CD4-positive, CD25-positive, alpha-beta regulatory T cell (primary cell): ENCODE measurements around the gene WEE2. TPM values are rescaled to one million over a fixed set of nuclear protein-coding genes. Genes with fewer than 3 reads are reported as not detected.
A peak's percentile ranks its signal among the peaks of the same experiment; 100 is the strongest.

ENCODE experiments used
- ATAC-seq, 2 donors: fragments of 150-1000 bp; cut with Tn5 transposase; one replicate each; pipeline ENCODE4 v1.10.0; 2021; ENCODE audit warnings: low read depth in 2 of 2, moderate number of reproducible peaks in 2 of 2, moderate library complexity in 1 of 2
- DNase-seq, 3 donors: peaks; one replicate each; pipeline versions ENCODE4 v3.0.0 to v3.0.0-alpha.2; 2012 to 2022; ENCODE audit warnings: mixed read lengths in 1 of 3
- H3K27ac ChIP-seq: one replicate; pipeline ENCODE4 v1.7.0; 2013; ENCODE audit warnings: mild to moderate bottlenecking, low read length; ENCODE audit not compliant: insufficient read depth, poor library complexity, severe bottlenecking
- H3K27me3 ChIP-seq: one replicate; pipeline ENCODE4 v1.7.0; 2013; ENCODE audit warnings: low read length; ENCODE audit not compliant: control insufficient read depth, insufficient read depth
- H3K36me3 ChIP-seq: one replicate; pipeline ENCODE4 v1.7.0; 2013; ENCODE audit warnings: mild to moderate bottlenecking, low read length, moderate library complexity; ENCODE audit not compliant: control insufficient read depth, insufficient read depth
- H3K4me1 ChIP-seq: 2 replicates; pipeline ENCODE4 v1.7.0; 2013; ENCODE audit warnings: mild to moderate bottlenecking, low read length; ENCODE audit not compliant: insufficient read depth, control insufficient read depth, poor library complexity, severe bottlenecking
- H3K4me3 ChIP-seq: one replicate; pipeline ENCODE4 v1.7.0; 2013; ENCODE audit warnings: low read depth, mild to moderate bottlenecking, low read length, moderate library complexity
- H3K9me3 ChIP-seq, 2 experiments: 1 replicate in 1 of 2; 2 replicates in 1 of 2; pipeline ENCODE4 v1.7.0; 2013; ENCODE audit warnings: low read length in 2 of 2, mild to moderate bottlenecking in 1 of 2, moderate library complexity in 1 of 2; ENCODE audit not compliant: control insufficient read depth in 2 of 2
- H3K27ac Mint-ChIP-seq, 3 donors: one replicate each; pipeline ENCODE4 v1.8.0; 2020 to 2022; ENCODE audit warnings: mild to moderate bottlenecking in 3 of 3, mixed read lengths in 3 of 3, moderate library complexity in 2 of 3
- H3K27me3 Mint-ChIP-seq: one replicate; pipeline ENCODE4 v1.8.0; 2022; ENCODE audit warnings: mild to moderate bottlenecking, mixed read lengths
- H3K36me3 Mint-ChIP-seq: one replicate; pipeline ENCODE4 v1.8.0; 2020; ENCODE audit warnings: mixed read lengths
- H3K4me1 Mint-ChIP-seq, 4 donors: one replicate each; pipeline ENCODE4 v1.8.0; 2020 to 2022; ENCODE audit warnings: mixed read lengths in 4 of 4, mild to moderate bottlenecking in 1 of 4
- H3K4me3 Mint-ChIP-seq, 4 donors: one replicate each; pipeline ENCODE4 v1.8.0; 2020 to 2022; ENCODE audit warnings: mild to moderate bottlenecking in 4 of 4, mixed read lengths in 4 of 4, moderate library complexity in 3 of 4
- H3K9me3 Mint-ChIP-seq, 7 donors: one replicate each; pipeline ENCODE4 v1.8.0; 2020 to 2022; ENCODE audit warnings: mixed read lengths in 7 of 7, mild to moderate bottlenecking in 3 of 7, moderate library complexity in 2 of 7
- polyA plus RNA-seq, 4 donors: library from polyadenylated mRNA; unstranded; fragments of 300-500 nt; fragmentation: Illumina TruSeq; gene quantifications; one replicate each; pipeline ENCODE4 v1.2.3, GENCODE V29; 2021
- total RNA-seq: library from RNA; stranded (reverse); gene quantifications from one replicate; pipeline ENCODE4 v1.2.3, GENCODE V29; 2022

WEE2 gene
- total and polyA plus RNA-seq, 5 donors from 2014 or later = not detected

DNA sequence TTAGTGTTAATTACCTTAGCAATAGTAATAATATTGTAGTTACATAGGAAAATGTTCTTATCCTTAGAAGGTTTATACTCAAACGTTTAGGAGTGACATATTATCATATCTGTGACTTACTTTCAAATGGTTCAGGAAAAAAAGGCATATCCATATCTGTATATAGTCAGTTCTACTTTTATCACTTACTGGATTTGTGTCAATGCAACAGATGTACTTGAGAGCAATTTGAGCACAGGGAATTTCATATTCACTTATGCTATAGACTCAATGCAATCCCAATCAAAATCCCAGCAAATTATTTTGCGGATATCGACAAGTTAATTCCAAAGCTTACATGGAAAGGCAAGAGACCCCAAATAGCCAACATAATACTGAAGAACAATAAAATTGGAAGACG, 16.2 kb upstream of the WEE2 start:
- Histone ChIP-seq H3K36me3 (no peaks in the 10 kb centered on the region), H3K4me3 (no peak overlapping the region), H3K27ac (no peak overlapping the region), H3K27me3 (no peaks in the 10 kb centered on the region), H3K9me3 (no peaks in the 10 kb centered on the region), H3K4me1 (no peaks in the 10 kb centered on the region)
- peaks cover 29% of the 10 kb centered on the region for H3K36me3 Mint-ChIP-seq
- H3K4me1 Mint-ChIP-seq = peaks cover 28 to 54% (median 48%) of the 10 kb centered on the region in 4 donors
- peaks cover 0 to 2% (median 0%) of the 10 kb centered on the region in 7 donors for H3K9me3 Mint-ChIP-seq
- no peak overlapping the region for H3K4me3 Mint-ChIP-seq
- DNase-seq (no peak), ATAC-seq (no peak)
- H3K27me3 Mint-ChIP-seq = no peaks in the 10 kb centered on the region
- no peak overlapping the region for H3K27ac Mint-ChIP-seq

DNA sequence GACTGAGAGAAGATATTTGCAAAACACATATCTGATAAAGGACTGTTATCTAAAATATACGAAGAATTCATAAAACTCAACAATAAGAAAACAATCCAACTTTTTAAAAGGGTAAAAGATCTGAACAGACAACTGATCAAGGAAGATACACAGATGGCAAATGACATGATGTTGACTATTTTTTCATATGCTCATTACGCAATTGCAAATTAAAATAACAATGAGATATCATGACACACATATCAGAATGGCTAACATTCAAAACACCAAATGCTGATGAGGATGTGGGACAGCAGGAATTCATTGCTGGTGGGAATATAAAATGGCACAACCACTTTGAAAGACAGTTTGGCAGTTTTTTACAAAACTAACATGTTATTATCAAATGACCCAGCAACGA, 15.1 kb upstream of the WEE2 start:
- ATAC-seq (no peak), DNase-seq (no peak)
- Mint-ChIP-seq H3K27ac (peak overlapping the region in 1 of 3 donors; percentile 11), H3K9me3 (peaks cover 0 to 2% (median 0%) of the 10 kb centered on the region in 7 donors), H3K27me3 (no peaks in the 10 kb centered on the region), H3K36me3 (peaks cover 26% of the 10 kb centered on the region), H3K4me3 (no peak overlapping the region), H3K4me1 (peaks cover 24 to 63% (median 55%) of the 10 kb centered on the region in 4 donors)
- H3K27me3 ChIP-seq = no peaks in the 10 kb centered on the region
- no peaks in the 10 kb centered on the region for H3K4me1 ChIP-seq
- no peak overlapping the region for H3K4me3 ChIP-seq
- no peaks in the 10 kb centered on the region for H3K36me3 ChIP-seq
- no peaks in the 10 kb centered on the region for H3K9me3 ChIP-seq
- H3K27ac ChIP-seq = no peak overlapping the region

DNA sequence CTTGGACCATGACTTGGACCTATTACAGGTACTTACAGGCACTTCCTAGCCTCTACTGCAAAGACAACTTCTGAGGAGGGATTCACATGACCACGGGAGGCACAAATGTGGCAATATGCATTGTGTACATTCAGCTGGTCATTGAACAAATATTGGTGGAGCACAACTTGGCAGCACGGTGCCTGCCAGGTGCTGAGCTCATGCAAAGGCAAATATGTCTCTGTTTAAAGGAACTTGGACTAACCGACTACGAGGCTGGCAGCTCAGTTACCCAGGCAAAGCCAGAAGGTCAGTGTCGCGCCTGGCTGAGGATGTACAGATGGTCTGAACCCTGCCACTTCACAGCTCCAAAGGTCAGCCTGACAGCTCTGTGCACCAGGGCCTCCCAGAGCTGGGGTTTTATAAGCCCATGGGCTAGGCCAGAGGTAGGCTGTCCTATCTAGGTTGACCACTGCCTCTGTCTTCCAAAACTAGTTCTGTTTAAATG, 12.3 kb upstream of the WEE2 start:
- Mint-ChIP-seq H3K4me1 (peaks cover 13 to 77% (median 71%) of the 10 kb centered on the region in 4 donors), H3K27ac (peak overlapping the region in 1 of 3 donors; percentile 27), H3K27me3 (peaks cover 2% of the 10 kb centered on the region), H3K36me3 (peaks cover 16% of the 10 kb centered on the region), H3K9me3 (no peaks in the 10 kb centered on the region), H3K4me3 (peak overlapping the region in 1 of 4 donors; percentile 40)
- Histone ChIP-seq H3K4me3 (no peak overlapping the region), H3K27me3 (no peaks in the 10 kb centered on the region), H3K27ac (no peak overlapping the region), H3K36me3 (no peaks in the 10 kb centered on the region), H3K9me3 (no peaks in the 10 kb centered on the region), H3K4me1 (peaks cover 21% of the 10 kb centered on the region)
- ATAC-seq (no peak), DNase-seq (no peak)

DNA sequence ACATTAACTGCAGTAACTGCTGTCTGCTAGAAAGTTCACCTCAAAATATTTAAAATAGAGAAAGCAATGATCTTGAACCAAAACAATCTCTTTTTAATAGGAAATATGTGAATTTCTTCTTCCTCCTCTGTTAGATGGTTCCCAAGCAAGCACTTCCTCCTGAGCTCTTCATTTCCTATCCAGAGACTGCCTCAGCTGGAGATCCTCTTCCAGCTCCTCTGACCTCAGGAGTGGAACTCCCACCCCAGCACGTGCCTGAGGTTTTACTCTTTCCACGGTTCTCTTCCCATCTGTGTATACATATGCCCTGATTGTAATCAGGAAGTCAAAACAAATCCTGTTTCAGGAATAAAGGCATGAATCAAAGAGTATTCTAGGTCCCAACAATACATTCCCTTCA, 11.8 kb upstream of the WEE2 start:
- H3K27ac Mint-ChIP-seq = peak overlapping the region in 2 of 3 donors; percentile 60 to 61

DNA sequence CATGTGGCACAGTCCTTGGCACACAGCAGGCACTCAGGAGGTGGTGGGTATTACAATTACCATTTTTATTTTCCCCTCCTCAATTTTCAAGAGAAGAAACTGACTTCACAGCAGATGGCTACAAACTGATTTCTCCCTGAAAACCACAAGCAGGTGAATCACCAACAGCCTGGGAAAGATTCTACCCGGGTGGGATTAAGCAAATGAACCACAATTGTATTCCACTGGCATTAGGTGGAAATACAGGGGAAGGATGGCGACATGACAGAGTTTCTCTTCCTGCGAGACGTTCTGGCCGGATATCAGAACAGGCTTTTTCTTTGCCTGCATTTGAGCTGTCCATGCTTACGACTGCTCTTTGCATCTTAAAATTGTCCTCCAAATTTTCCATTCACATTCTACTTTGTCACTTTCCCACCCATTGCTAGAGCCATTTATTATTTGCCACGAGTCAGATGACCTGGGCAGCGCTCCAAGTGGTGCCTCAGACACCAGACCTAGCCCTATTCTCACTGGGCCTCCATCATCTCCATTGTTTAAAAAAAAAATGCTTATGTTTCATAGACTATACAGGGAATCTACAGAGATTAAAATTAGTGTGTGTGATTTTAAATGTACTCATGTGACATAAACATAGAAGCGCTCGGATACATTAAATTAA, 10.8 kb upstream of the WEE2 start:
- peaks cover 5 to 81% (median 64%) of the 10 kb centered on the region in 4 donors for H3K4me1 Mint-ChIP-seq
- Histone ChIP-seq H3K4me3 (no peak overlapping the region), H3K27me3 (no peaks in the 10 kb centered on the region), H3K4me1 (peaks cover 27% of the 10 kb centered on the region), H3K9me3 (no peaks in the 10 kb centered on the region), H3K27ac (no peak overlapping the region), H3K36me3 (no peaks in the 10 kb centered on the region)
- ATAC-seq (no peak), DNase-seq (no peak)
- peaks cover 16% of the 10 kb centered on the region for H3K36me3 Mint-ChIP-seq
- H3K27ac Mint-ChIP-seq = peak overlapping the region in 2 of 3 donors; percentile 40 to 79
- H3K9me3 Mint-ChIP-seq = no peaks in the 10 kb centered on the region
- H3K4me3 Mint-ChIP-seq = peak overlapping the region in 2 of 4 donors; percentile 34 to 73
- peaks cover 4% of the 10 kb centered on the region for H3K27me3 Mint-ChIP-seq

More for the DNA sequence above, 11.8 kb upstream of the WEE2 start:
- Mint-ChIP-seq H3K36me3 (peaks cover 16% of the 10 kb centered on the region), H3K4me3 (peak overlapping the region in 1 of 4 donors; percentile 7), H3K4me1 (peaks cover 13 to 80% (median 71%) of the 10 kb centered on the region in 4 donors), H3K27me3 (peaks cover 4% of the 10 kb centered on the region), H3K9me3 (no peaks in the 10 kb centered on the region)
- DNase-seq (no peak), ATAC-seq (no peak)
- Histone ChIP-seq H3K27ac (no peak overlapping the region), H3K9me3 (no peaks in the 10 kb centered on the region), H3K36me3 (no peaks in the 10 kb centered on the region), H3K4me3 (no peak overlapping the region), H3K27me3 (no peaks in the 10 kb centered on the region), H3K4me1 (peaks cover 24% of the 10 kb centered on the region)

DNA sequence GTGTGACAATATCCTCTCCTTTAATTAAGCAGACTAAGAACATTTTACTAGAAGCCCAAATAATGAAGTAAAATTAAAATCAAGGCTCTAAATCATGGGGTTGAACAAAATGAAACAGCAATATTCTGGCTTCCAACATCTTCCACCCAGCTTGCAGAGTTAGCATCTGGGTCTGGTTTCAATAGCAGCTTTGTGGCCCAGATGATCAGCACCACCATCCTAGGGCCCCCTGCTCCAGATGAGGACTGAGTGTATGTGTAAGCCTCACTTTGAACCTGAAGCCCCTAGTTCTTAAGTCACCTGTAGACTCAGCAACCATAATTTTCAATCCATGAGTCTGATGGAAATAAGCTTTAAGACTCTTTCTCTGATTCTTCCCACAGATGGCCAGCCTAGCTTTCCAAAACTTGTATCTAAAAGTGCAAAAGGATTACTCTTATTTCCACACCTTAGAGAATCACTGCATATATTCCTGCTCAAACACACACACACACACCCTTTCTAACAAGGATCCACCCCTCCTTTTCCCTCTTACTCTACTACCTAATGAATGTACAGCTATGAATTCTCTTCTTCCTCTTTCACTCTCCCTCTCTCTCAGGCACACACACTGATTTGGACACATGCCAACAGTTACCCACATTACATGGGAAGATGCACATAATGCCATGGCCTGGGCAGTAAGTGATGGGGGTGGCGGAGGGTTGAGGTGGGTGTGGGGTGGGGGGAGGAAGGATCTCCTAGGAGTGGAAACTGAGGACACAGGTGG, 9.7 kb upstream of the WEE2 start:
- Mint-ChIP-seq H3K9me3 (no peaks in the 10 kb centered on the region), H3K27ac (peak overlapping the region in 2 of 3 donors; percentile 59 to 79)
- no peaks in the 10 kb centered on the region for H3K36me3 ChIP-seq

DNA sequence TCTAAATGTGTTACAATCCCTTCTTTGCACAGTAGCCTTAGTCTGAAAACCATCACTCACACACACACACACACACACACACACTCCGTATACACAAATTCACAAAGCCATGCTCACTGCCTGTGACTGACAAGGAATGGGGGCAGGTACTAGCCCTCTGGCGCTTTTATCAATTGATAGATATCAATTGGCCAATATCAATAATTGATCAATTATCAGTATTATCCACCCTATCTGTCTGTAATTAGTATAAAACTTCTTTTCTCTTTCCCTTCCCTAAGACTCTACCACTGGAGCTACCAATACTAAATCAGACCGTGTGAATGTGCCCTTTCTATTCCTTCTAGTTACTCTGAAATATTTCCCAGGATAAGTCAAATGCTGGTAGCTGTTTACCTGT, 8.3 kb upstream of the WEE2 start:
- no peaks in the 10 kb centered on the region for H3K9me3 Mint-ChIP-seq
- H3K27ac ChIP-seq = no peak overlapping the region
- H3K4me1 Mint-ChIP-seq = peaks cover 5 to 68% (median 53%) of the 10 kb centered on the region in 4 donors
- peaks cover 33% of the 10 kb centered on the region for H3K4me1 ChIP-seq
- H3K9me3 ChIP-seq = no peaks in the 10 kb centered on the region
- peaks cover 10% of the 10 kb centered on the region for H3K36me3 Mint-ChIP-seq
- H3K27ac Mint-ChIP-seq = peak overlapping the region in 2 of 3 donors; percentile 85 to 95
- no peaks in the 10 kb centered on the region for H3K27me3 ChIP-seq
- peak overlapping the region; percentile 81 for H3K4me3 ChIP-seq
- peaks cover 9% of the 10 kb centered on the region for H3K27me3 Mint-ChIP-seq
- no peaks in the 10 kb centered on the region for H3K36me3 ChIP-seq
- ATAC-seq (no peak), DNase-seq (no peak)
- H3K4me3 Mint-ChIP-seq = peak overlapping the region; percentile 86 to 97 (median 92)

More for the DNA sequence above, 9.7 kb upstream of the WEE2 start:
- Histone ChIP-seq H3K27me3 (no peaks in the 10 kb centered on the region), H3K4me1 (peaks cover 33% of the 10 kb centered on the region), H3K27ac (no peak overlapping the region), H3K9me3 (no peaks in the 10 kb centered on the region), H3K4me3 (no peak overlapping the region)
- Mint-ChIP-seq H3K4me1 (peaks cover 5 to 77% (median 61%) of the 10 kb centered on the region in 4 donors), H3K4me3 (peak overlapping the region in 2 of 4 donors; percentile 22 to 73), H3K27me3 (peaks cover 4% of the 10 kb centered on the region), H3K36me3 (peaks cover 16% of the 10 kb centered on the region)
- DNase-seq (no peak), ATAC-seq (no peak)
